ENCODE results near the gene IL13RA1.

DNA sequence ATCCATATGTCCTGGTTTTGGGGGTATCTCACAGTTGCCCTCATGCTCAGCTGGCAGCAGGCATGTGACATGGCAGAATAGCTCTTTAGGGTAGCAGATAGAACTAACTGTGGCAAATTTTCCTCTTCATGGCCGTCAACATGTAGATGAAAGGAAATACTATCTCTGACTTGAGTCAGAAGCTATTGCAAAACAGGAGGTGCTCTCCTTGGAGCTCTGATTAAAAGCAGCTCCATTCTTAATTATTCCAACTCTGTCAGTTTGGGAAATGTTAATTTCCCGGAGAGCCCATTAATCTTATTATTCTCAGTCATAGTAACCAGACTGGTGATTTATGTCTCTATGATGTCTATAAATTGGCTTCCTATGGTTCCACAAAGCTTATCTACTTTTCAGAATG is 18.2 kb downstream of the IL13RA1 start:
- TF ChIP-seq, protein P1, sequence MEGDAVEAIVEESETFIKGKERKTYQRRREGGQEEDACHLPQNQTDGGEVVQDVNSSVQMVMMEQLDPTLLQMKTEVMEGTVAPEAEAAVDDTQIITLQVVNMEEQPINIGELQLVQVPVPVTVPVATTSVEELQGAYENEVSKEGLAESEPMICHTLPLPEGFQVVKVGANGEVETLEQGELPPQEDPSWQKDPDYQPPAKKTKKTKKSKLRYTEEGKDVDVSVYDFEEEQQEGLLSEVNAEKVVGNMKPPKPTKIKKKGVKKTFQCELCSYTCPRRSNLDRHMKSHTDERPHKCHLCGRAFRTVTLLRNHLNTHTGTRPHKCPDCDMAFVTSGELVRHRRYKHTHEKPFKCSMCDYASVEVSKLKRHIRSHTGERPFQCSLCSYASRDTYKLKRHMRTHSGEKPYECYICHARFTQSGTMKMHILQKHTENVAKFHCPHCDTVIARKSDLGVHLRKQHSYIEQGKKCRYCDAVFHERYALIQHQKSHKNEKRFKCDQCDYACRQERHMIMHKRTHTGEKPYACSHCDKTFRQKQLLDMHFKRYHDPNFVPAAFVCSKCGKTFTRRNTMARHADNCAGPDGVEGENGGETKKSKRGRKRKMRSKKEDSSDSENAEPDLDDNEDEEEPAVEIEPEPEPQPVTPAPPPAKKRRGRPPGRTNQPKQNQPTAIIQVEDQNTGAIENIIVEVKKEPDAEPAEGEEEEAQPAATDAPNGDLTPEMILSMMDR (IDR thresholded peaks at IDR 0.05), result no peak
- no peak for TF ChIP-seq POLR2AphosphoS5 (IDR thresholded peaks at IDR 0.05)
- TF ChIP-seq EP300 (IDR thresholded peaks at IDR 0.05), result no peak
